PC-9 (cell line): ENCODE data around the gene VANGL2. TPM values are rescaled to one million over a fixed set of nuclear protein-coding genes. Genes with fewer than 3 reads are reported as not detected.

Experiments used
- BruUV-seq: library from RNA; stranded (reverse); fragments of 400-500 nt; replicated peaks from 2 replicates; lab custom pipeline; 2021; lab: Mats Ljungman, UMichigan
- CTCF ChIA-PET: fragments of 300-600 bp; sonication (Branson Sonifier 250); formaldehyde crosslinking; loops from one replicate; lab custom pipeline; 2022; ENCODE audit warnings: antibody characterized with exemption; lab: Charles Lee
- POLR2A ChIA-PET: fragments of 300-600 bp; sonication (Branson Sonifier 250); formaldehyde crosslinking; loops from one replicate; lab custom pipeline; 2022; ENCODE audit warnings: antibody characterized with exemption; ENCODE audit not compliant: unreplicated experiment; lab: Charles Lee
- DNase-seq, 2 experiments: peaks; one replicate each; pipeline versions ENCODE4 v3.0.0 to v3.0.0-alpha.2; 2015 to 2022; ENCODE audit warnings: mixed read lengths in 1 of 2
- H2AFZ ChIP-seq: fragments of 200-600 bp; sonication (generic); 2 replicates; pipeline ENCODE4 v1.8.1; 2017; ENCODE audit warnings: antibody characterized with exemption
- H3F3A ChIP-seq: fragments of 200-600 bp; sonication (generic); 2 replicates; pipeline ENCODE4 v1.8.1; 2017; ENCODE audit warnings: antibody characterized with exemption, mild to moderate bottlenecking, low read depth; ENCODE audit not compliant: insufficient read depth
- H3K27ac ChIP-seq: fragments of 200-600 bp; sonication (generic); 2 replicates; pipeline ENCODE4 v1.6.1; 2016; ENCODE audit warnings: mixed run types
- H3K27me3 ChIP-seq: fragments of 200-600 bp; sonication (generic); 2 replicates; pipeline ENCODE4 v1.6.1; 2016; ENCODE audit warnings: low read depth, mixed run types; ENCODE audit not compliant: insufficient read depth
- H3K36me3 ChIP-seq: fragments of 200-600 bp; sonication (generic); 2 replicates; pipeline ENCODE4 v1.6.1; 2016; ENCODE audit warnings: low read depth, mixed run types
- H3K4me1 ChIP-seq: fragments of 200-600 bp; sonication (generic); replicated peaks from 2 replicates; pipeline ENCODE4 v1.6.1; 2016; ENCODE audit warnings: mixed run types; ENCODE audit not compliant: insufficient read depth
- H3K4me2 ChIP-seq: fragments of 200-600 bp; sonication (generic); 2 replicates; pipeline ENCODE4 v1.6.1; 2017; ENCODE audit warnings: mixed run types
- H3K4me3 ChIP-seq: fragments of 200-600 bp; sonication (generic); 2 replicates; pipeline ENCODE4 v1.6.1; 2016; ENCODE audit warnings: mixed run types
- H3K79me2 ChIP-seq: fragments of 200-600 bp; sonication (generic); 2 replicates; pipeline ENCODE4 v1.6.1; 2017; ENCODE audit warnings: low read depth, mixed run types
- H3K9me2 ChIP-seq: fragments of 200-600 bp; sonication (generic); 2 replicates; pipeline ENCODE4 v1.8.1; 2017; ENCODE audit warnings: mild to moderate bottlenecking; ENCODE audit not compliant: insufficient read depth
- H3K9me3 ChIP-seq: fragments of 200-600 bp; sonication (generic); 2 replicates; pipeline ENCODE4 v1.8.1; 2016; ENCODE audit warnings: low read depth; ENCODE audit not compliant: insufficient read depth
- H4K20me1 ChIP-seq: fragments of 200-600 bp; sonication (generic); 2 replicates; pipeline ENCODE4 v1.8.1; 2017; ENCODE audit not compliant: insufficient read depth
- CTCF ChIP-seq: fragments of 200-600 bp; sonication (generic); conservative IDR thresholded peaks from 2 replicates; pipeline ENCODE4 v1.6.1; 2017; ENCODE audit warnings: mixed run types, antibody characterized with exemption, mild to moderate bottlenecking, moderate library complexity
- EZH2 ChIP-seq: fragments of 200-600 bp; sonication (generic); IDR thresholded peaks from 2 replicates; pipeline ENCODE4 v1.8.0; 2017; ENCODE audit warnings: antibody characterized with exemption, low read depth
- intact Hi-C: fragments of 100-400 bp; cut with micrococcal nuclease; formaldehyde crosslinking; loops from one replicate; pipeline ENCODE4 v1.10.0; 2022; ENCODE audit not compliant: unreplicated experiment
- total RNA-seq: library from RNA; stranded (reverse); gene quantifications from 2 replicates; pipeline ENCODE4 v1.2.3, GENCODE V29; 2021

VANGL2 gene
- total RNA-seq, 1 experiment from 2014 or later = 12.4 TPM

DNA sequence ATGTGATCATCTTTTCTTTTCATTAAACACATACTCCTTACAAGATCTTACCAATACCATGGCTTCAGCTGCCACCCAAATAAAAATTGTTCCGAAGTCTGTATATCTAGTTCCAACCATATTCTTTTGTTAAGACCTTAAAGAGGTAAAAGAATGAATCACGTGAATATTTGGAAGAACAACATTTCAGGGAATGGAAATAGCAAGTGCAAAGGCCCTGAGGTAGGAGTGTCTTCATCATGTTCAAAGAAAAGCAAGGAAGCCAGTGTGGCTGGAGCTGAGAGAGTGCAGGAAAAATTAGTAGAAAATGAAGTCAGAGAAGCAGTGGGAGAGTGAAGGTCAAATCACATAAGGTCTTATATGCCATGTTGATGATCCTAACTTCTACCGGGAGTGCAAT lies 71.7 kb downstream of the VANGL2 start:
- Histone ChIP-seq H3K4me1 (no peaks in the 10 kb centered on the region), H3K36me3 (no peaks in the 10 kb centered on the region), H3K79me2 (no peaks in the 10 kb centered on the region), H2AFZ (no peak overlapping the region), H3K4me2 (no peak overlapping the region), H3K9me2 (no peaks in the 10 kb centered on the region), H3F3A (no peaks in the 10 kb centered on the region), H4K20me1 (no peaks in the 10 kb centered on the region), H3K27ac (no peak overlapping the region), H3K4me3 (no peak overlapping the region), H3K27me3 (peaks cover 35% of the 10 kb centered on the region), H3K9me3 (no peaks in the 10 kb centered on the region)
- no TSS peak for BruUV-seq
- TF ChIP-seq CTCF (no peak), EZH2 (no peak)
- ChIA-PET POLR2A (no interaction called here), CTCF (no interaction called here)
- DNase-seq = no peak
- intact Hi-C loops = no loop called here

- no peak for TF ChIP-seq EZH2
- no peak for TF ChIP-seq CTCF
- H2AFZ ChIP-seq = no peak overlapping the region
- H3K79me2 ChIP-seq = no peaks in the 10 kb centered on the region
- intact Hi-C loops = no loop called here
- ChIA-PET CTCF (no interaction called here), POLR2A (no interaction called here)
- H3K9me2 ChIP-seq = no peaks in the 10 kb centered on the region
- H4K20me1 ChIP-seq = no peaks in the 10 kb centered on the region
- BruUV-seq = no TSS peak
- H3K27me3 ChIP-seq = peaks cover 38% of the 10 kb centered on the region
- H3K27ac ChIP-seq = no peak overlapping the region
- H3K4me1 ChIP-seq = no peaks in the 10 kb centered on the region
- no peaks in the 10 kb centered on the region for H3K9me3 ChIP-seq
- no peak for DNase-seq
- no peak overlapping the region for H3K4me3 ChIP-seq
- H3K36me3 ChIP-seq = no peaks in the 10 kb centered on the region
- no peak overlapping the region for H3K4me2 ChIP-seq
- H3F3A ChIP-seq = no peaks in the 10 kb centered on the region
These were observed 74.3 kb downstream of the VANGL2 start for GRCh38 chr1:160474392-160475242.

Other genes with a start within 250 kb of the VANGL2 start
- gene ATP1A4, start 249.0 kb upstream of the VANGL2 start, total RNA-seq = not detected in 2 replicates
- not detected in 2 replicates for gene CASQ1, start 210.0 kb upstream of the VANGL2 start, total RNA-seq
- 84.7 and 139 TPM in 2 replicates for gene PEA15, start 195.2 kb upstream of the VANGL2 start, total RNA-seq
- gene DCAF8, start 138.0 kb upstream of the VANGL2 start, total RNA-seq = 152 and 161 TPM in 2 replicates
- gene PEX19, start 115.4 kb upstream of the VANGL2 start, total RNA-seq = 50.1 and 52.5 TPM in 2 replicates
- gene COPA, start 57.3 kb upstream of the VANGL2 start, total RNA-seq = 146 and 147 TPM in 2 replicates
- gene NCSTN, start 57.2 kb upstream of the VANGL2 start, total RNA-seq = 54.7 and 55.8 TPM in 2 replicates
- 0.26 TPM in 1 of 2 replicates, not detected in the other for gene NHLH1, start 33.5 kb upstream of the VANGL2 start, total RNA-seq
- gene SLAMF6, start 122.7 kb downstream of the VANGL2 start, total RNA-seq = not detected in 2 replicates
- gene CD84, start 178.9 kb downstream of the VANGL2 start, total RNA-seq = not detected in 2 replicates
- not detected in 2 replicates for gene SLAMF1, start 246.5 kb downstream of the VANGL2 start, total RNA-seq